ENCODE results near the gene KIF22. TPM values are rescaled to one million over a fixed set of nuclear protein-coding genes. Genes with fewer than 3 reads are reported as not detected.

The KIF22 gene
- total and polyA plus RNA-seq, 9 of the 15 experiments (the other 6 are each of a cell fraction or from before 2014, with no cell fraction given): 8.7 to 232 (median 131) TPM

DNA sequence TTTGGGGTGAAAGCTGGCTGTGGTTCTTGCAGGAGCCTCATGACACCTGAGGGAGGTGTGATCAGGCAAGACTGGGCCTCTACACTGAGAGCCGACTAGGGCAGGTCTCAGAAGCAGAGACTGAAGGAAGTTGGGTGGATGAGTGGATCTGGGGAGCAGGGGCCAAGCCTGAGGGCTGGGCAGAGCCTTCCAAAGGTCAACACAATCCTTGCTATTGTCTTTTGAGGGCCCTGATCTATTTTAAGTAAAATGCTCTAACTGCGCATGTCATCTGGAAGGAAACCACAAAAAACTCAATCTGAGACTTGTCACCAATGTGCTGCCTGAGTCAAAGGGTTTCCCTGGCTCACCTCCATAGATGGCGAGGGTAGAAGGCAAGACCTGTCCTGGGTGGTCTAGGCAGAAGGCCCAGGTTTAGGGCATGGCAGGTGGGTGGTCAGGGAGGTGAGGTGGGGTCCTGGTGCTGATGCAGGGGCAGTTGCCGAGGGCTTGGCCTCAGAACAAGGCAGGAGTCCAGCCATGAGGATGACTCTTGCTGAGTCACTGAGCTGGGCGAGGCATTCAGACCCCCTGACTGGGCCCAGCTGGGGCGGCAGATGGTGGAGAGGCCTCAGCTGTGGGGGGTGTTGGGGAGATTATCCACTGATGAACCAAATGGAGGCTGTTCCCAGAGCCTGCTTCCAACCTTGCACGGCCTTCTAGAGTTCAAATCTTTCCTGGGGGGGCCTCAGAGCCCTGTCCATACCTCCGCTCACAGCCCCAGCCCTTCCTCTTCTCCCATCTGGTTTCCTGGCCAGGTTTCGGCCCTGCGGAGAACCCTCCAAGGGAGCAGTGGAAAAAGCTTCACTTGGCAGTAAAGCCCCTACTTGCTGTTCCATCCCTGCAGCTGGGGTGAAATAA is 34.8 kb downstream of the KIF22 start (continued):
- TF ChIP-seq RB1 (IDR thresholded peaks at IDR 0.05; ENCODE audit: low read depth): no peak
- TF ChIP-seq NFRKB (IDR thresholded peaks at IDR 0.05; ENCODE audit: low read depth): no peak
- TF ChIP-seq MYC (IDR thresholded peaks at IDR 0.05; ENCODE audit: low read depth, low read length): no peak
- TF ChIP-seq MYC (CRISPR knock-in tag; IDR thresholded peaks at IDR 0.05; ENCODE audit: borderline replicate concordance, low read depth): no peak
- no peak for TF ChIP-seq PURB (CRISPR knock-in tag; IDR thresholded peaks at IDR 0.05; ENCODE audit: low read depth)
- TF ChIP-seq HDAC3 (IDR thresholded peaks at IDR 0.05; ENCODE audit: borderline replicate concordance, partially characterized antibody): no peak
- peak; percentile 51; the same call in 1 of the 2 replicates for TF ChIP-seq POLR2G (IDR thresholded peaks at IDR 0.05; ENCODE audit: low read depth, low read length)
- TF ChIP-seq CREBBP (IDR thresholded peaks at IDR 0.05; ENCODE audit: low read depth, low read length): no peak

DNA sequence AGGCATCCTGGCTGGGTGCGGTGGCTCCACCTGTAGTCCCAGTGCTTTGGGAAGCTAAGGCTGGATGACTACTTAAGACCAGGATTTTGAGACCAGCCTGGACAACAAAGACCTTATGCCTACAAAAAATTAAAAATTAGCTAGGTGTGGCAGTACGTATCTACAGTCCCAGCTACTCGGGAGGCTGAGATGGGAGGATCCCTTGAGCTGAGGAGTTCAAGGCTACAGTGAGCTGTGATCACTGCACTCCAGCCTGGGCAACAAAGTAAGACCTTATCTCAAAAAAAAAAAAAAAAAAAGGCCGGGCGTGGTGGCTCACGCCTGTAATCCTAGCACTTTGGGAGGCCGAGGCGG is 35.8 kb downstream of the KIF22 start:
- intact Hi-C loops (cut with micrococcal nuclease): no loop called here
- Histone ChIP-seq H3K4me3 (no peak overlapping the region), H3K27me3 (ENCODE audit: control insufficient read depth in 2 of 2, insufficient read depth in 2 of 2, low read length in 2 of 2) (peaks cover 2 to 13% of the 10 kb centered on the region in 2 experiments; a peak in 3 of 5 replicates), H3K27ac (ENCODE audit: extremely low read depth, low read depth, low read length) (no peak overlapping the region), H3K9ac (ENCODE audit: insufficient read depth in 1 of 2, low read depth in 2 of 2, low read length in 2 of 2) (no peak overlapping the region), H3K4me1 (replicated peaks in 1 of 2; ENCODE audit: control insufficient read depth in 2 of 2, insufficient read depth in 2 of 2, low read length in 2 of 2) (peaks cover 12 to 20% of the 10 kb centered on the region in 2 experiments), H3K9me1 (ENCODE audit: control insufficient read depth, insufficient read depth, low read length) (peaks cover 3% of the 10 kb centered on the region), H3K36me3 (ENCODE audit: control insufficient read depth, insufficient read depth, low read length) (no peaks in the 10 kb centered on the region), H4K20me1 (replicated peaks; ENCODE audit: control insufficient read depth, insufficient read depth, low read length) (no peaks in the 10 kb centered on the region), H3K9me3 (replicated peaks; ENCODE audit: control insufficient read depth, insufficient read depth, low read depth, low read length) (no peaks in the 10 kb centered on the region), H3K4me2 (ENCODE audit: insufficient read depth, low read length) (no peak overlapping the region), H3K79me2 (ENCODE audit: control insufficient read depth, insufficient read depth, low read length) (no peaks in the 10 kb centered on the region), H2AFZ (ENCODE audit: low read depth, low read length) (no peak overlapping the region)
- DNase-seq (ENCODE audit: extremely low read depth in 1 of 4, low spot score in 3 of 4): no peak
- ChIA-PET POLR2A (interaction anchor here (0.8 to 1.4 kb wide), 5 partner anchors 10 to 24 kb away, joined by 3 to 7 read pairs (median 4); partner anchors contain the start of gene PAGR1), CTCF (ENCODE audit: low intra/inter-chr PET ratio) (no interaction called here)
- ATAC-seq: no peak
- 80% methylated on average over 3 of the region's 8 CpGs for WGBS (ENCODE audit: insufficient coverage, low coverage, missing lambda C conversion rate)
- FAIRE-seq: no peak
- BruUV-seq (replicated peaks): no TSS peak
- in situ Hi-C loops (cut with MboI): no loop called here
- TF ChIP-seq ZNF41 (CRISPR knock-in tag; conservative IDR thresholded peaks at IDR 0.05) (no peak), TSC22D4 (tag; IDR thresholded peaks at IDR 0.05) (no peak), ZNF124 (CRISPR knock-in tag; IDR thresholded peaks at IDR 0.05) (no peak), MCM2 (IDR thresholded peaks at IDR 0.05; ENCODE audit: low read depth) (no peak), HIVEP1 (CRISPR knock-in tag; IDR thresholded peaks at IDR 0.05) (no peak), SP1 (CRISPR knock-in tag; IDR thresholded peaks at IDR 0.05) (no peak)
- TF ChIP-seq, protein P1, sequence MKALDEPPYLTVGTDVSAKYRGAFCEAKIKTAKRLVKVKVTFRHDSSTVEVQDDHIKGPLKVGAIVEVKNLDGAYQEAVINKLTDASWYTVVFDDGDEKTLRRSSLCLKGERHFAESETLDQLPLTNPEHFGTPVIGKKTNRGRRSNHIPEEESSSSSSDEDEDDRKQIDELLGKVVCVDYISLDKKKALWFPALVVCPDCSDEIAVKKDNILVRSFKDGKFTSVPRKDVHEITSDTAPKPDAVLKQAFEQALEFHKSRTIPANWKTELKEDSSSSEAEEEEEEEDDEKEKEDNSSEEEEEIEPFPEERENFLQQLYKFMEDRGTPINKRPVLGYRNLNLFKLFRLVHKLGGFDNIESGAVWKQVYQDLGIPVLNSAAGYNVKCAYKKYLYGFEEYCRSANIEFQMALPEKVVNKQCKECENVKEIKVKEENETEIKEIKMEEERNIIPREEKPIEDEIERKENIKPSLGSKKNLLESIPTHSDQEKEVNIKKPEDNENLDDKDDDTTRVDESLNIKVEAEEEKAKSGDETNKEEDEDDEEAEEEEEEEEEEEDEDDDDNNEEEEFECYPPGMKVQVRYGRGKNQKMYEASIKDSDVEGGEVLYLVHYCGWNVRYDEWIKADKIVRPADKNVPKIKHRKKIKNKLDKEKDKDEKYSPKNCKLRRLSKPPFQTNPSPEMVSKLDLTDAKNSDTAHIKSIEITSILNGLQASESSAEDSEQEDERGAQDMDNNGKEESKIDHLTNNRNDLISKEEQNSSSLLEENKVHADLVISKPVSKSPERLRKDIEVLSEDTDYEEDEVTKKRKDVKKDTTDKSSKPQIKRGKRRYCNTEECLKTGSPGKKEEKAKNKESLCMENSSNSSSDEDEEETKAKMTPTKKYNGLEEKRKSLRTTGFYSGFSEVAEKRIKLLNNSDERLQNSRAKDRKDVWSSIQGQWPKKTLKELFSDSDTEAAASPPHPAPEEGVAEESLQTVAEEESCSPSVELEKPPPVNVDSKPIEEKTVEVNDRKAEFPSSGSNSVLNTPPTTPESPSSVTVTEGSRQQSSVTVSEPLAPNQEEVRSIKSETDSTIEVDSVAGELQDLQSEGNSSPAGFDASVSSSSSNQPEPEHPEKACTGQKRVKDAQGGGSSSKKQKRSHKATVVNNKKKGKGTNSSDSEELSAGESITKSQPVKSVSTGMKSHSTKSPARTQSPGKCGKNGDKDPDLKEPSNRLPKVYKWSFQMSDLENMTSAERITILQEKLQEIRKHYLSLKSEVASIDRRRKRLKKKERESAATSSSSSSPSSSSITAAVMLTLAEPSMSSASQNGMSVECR (CRISPR knock-in tag; IDR thresholded peaks at IDR 0.05): no peak
- TF ChIP-seq, protein P2, sequence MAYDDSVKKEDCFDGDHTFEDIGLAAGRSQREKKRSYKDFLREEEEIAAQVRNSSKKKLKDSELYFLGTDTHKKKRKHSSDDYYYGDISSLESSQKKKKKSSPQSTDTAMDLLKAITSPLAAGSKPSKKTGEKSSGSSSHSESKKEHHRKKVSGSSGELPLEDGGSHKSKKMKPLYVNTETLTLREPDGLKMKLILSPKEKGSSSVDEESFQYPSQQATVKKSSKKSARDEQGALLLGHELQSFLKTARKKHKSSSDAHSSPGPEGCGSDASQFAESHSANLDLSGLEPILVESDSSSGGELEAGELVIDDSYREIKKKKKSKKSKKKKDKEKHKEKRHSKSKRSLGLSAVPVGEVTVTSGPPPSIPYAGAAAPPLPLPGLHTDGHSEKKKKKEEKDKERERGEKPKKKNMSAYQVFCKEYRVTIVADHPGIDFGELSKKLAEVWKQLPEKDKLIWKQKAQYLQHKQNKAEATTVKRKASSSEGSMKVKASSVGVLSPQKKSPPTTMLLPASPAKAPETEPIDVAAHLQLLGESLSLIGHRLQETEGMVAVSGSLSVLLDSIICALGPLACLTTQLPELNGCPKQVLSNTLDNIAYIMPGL (CRISPR knock-in tag; IDR thresholded peaks at IDR 0.05): no peak

Data from K562 (cell line).